SK-N-SH (cell line): ENCODE data around the gene PYGB. TPM values are rescaled to one million over a fixed set of nuclear protein-coding genes. Genes with fewer than 3 reads are reported as not detected.

Source experiments
- CTCF ChIA-PET: fragments of 300-600, 350-600 bp; formaldehyde crosslinking; extraction: SDS; loops from one replicate; lab custom pipeline; 2021; lab: Yijun Ruan, JAX
- POLR2A ChIA-PET: fragments of 350-600 bp; sonication (Branson Sonifier 250); formaldehyde crosslinking; extraction: SDS; loops from one replicate; lab custom pipeline; 2020; ENCODE audit warnings: antibody characterized with exemption, inconsistent platforms; lab: Yijun Ruan, JAX
- DNase-seq: peaks from one replicate; pipeline ENCODE4 v3.0.0; 2012
- H2AFZ ChIP-seq: fragments of 200-600 bp; sonication (generic); 2 replicates; pipeline ENCODE4 v1.8.1; 2016; ENCODE audit warnings: antibody characterized with exemption, mild to moderate bottlenecking, low read depth
- H3F3A ChIP-seq: fragments of 200-600 bp; sonication (generic); replicated peaks from 2 replicates; pipeline ENCODE3; 2016; ENCODE audit warnings: antibody characterized with exemption, mild to moderate bottlenecking; ENCODE audit not compliant: insufficient read depth
- H3K27ac ChIP-seq, 2 experiments: fragments of 200-500 bp in 1 of 2; fragments of 200-600 bp in 1 of 2; sonication (Bioruptor generic) in 1 of 2; sonication (generic), shearing (Covaris generic) in 1 of 2; 2 replicates each; pipeline versions ENCODE4 v1.5.1 to v1.6.1; 2014 to 2016; ENCODE audit warnings: low read depth in 2 of 2, inconsistent platforms in 1 of 2, low read length in 1 of 2, mild to moderate bottlenecking in 1 of 2, mixed read lengths in 1 of 2
- H3K27me3 ChIP-seq: fragments of 200-600 bp; sonication (generic), shearing (Covaris generic); 2 replicates; pipeline ENCODE4 v1.6.1; 2016; ENCODE audit warnings: mixed run types; ENCODE audit not compliant: insufficient read depth
- H3K36me3 ChIP-seq, 2 experiments: fragments of 200-500 bp in 1 of 2; fragments of 200-600 bp in 1 of 2; sonication (Bioruptor generic) in 1 of 2; sonication (generic) in 1 of 2; replicated peaks in 1 of 2; 2 replicates each; pipeline versions ENCODE3 to v1.5.1; 2014 to 2016; ENCODE audit warnings: low read length in 1 of 2, mild to moderate bottlenecking in 1 of 2; ENCODE audit not compliant: insufficient read depth in 2 of 2, control insufficient read depth in 1 of 2
- H3K4me1 ChIP-seq, 2 experiments: fragments of 200-500 bp in 1 of 2; fragments of 200-600 bp in 1 of 2; sonication (Bioruptor generic) in 1 of 2; sonication (generic), shearing (Covaris generic) in 1 of 2; 2 replicates each; pipeline versions ENCODE4 v1.5.1 to v1.6.1; 2014 to 2016; ENCODE audit warnings: low read depth in 1 of 2, low read length in 1 of 2, mixed run types in 1 of 2; ENCODE audit not compliant: insufficient read depth in 2 of 2, control insufficient read depth in 1 of 2
- H3K4me2 ChIP-seq: fragments of 200-600 bp; sonication (generic), shearing (Covaris generic); 2 replicates; pipeline ENCODE4 v1.6.1; 2017; ENCODE audit warnings: mixed run types
- H3K4me3 ChIP-seq, 2 experiments: fragments of 200-500 bp in 1 of 2; fragments of 200-600 bp in 1 of 2; sonication (Bioruptor generic) in 1 of 2; sonication (generic), shearing (Covaris generic) in 1 of 2; 2 replicates each; pipeline versions ENCODE4 v1.5.1 to v1.8.1; 2014 to 2016; ENCODE audit warnings: low read depth in 2 of 2, inconsistent platforms in 1 of 2, low read length in 1 of 2, mild to moderate bottlenecking in 1 of 2, mixed read lengths in 1 of 2, moderate library complexity in 1 of 2
- H3K79me2 ChIP-seq: fragments of 200-600 bp; sonication (generic); 2 replicates; pipeline ENCODE4 v1.8.1; 2017; ENCODE audit warnings: mild to moderate bottlenecking; ENCODE audit not compliant: insufficient read depth
- H3K9ac ChIP-seq: fragments of 200-600 bp; sonication (generic); 2 replicates; pipeline ENCODE4 v1.6.1; 2017; ENCODE audit warnings: mixed run types
- H3K9me2 ChIP-seq: fragments of 200-600 bp; sonication (generic); 2 replicates; pipeline ENCODE4 v1.6.1; 2017; ENCODE audit warnings: mixed run types
- H3K9me3 ChIP-seq: fragments of 200-600 bp; sonication (generic); 2 replicates; pipeline ENCODE4 v1.6.1; 2017; ENCODE audit warnings: mixed run types, mild to moderate bottlenecking, moderate library complexity
- H4K20me1 ChIP-seq: fragments of 200-600 bp; sonication (generic); 2 replicates; pipeline ENCODE4 v1.6.1; 2017; ENCODE audit warnings: mild to moderate bottlenecking, mixed run types; ENCODE audit not compliant: insufficient read depth
- ELF1 ChIP-seq: IDR thresholded peaks from 2 replicates; pipeline ENCODE4 v1.4.0; 2012
- EZH2phosphoT487 ChIP-seq: fragments of 200-600 bp; sonication (generic); IDR thresholded peaks from 2 replicates; pipeline ENCODE4 v1.6.1; 2017; ENCODE audit warnings: low read depth, mixed run types, mild to moderate bottlenecking, antibody characterized with exemption, moderate library complexity, borderline replicate concordance
- FOSL2 ChIP-seq: IDR thresholded peaks from 2 replicates; pipeline ENCODE4 v1.4.0; 2012; ENCODE audit warnings: low read depth, mild to moderate bottlenecking, moderate library complexity, borderline replicate concordance
- GABPA ChIP-seq: IDR thresholded peaks from 2 replicates; pipeline ENCODE4 v1.4.0; 2012; ENCODE audit warnings: low read depth, mild to moderate bottlenecking
- MEF2A ChIP-seq: IDR thresholded peaks from 2 replicates; pipeline ENCODE4 v1.4.0; 2012; ENCODE audit warnings: low read depth, borderline replicate concordance
- MXI1 ChIP-seq: IDR thresholded peaks from 2 replicates; pipeline ENCODE4 v1.6.1; 2012; ENCODE audit warnings: mild to moderate bottlenecking, low read depth, low read length, improper control_type of control experiment
- NFIC ChIP-seq: IDR thresholded peaks from 2 replicates; pipeline ENCODE4 v1.4.0; 2012; ENCODE audit warnings: borderline replicate concordance
- NRF1 ChIP-seq: IDR thresholded peaks from 2 replicates; pipeline ENCODE4 v1.6.1; 2012; ENCODE audit warnings: low read depth, mild to moderate bottlenecking, low read length
- POLR2AphosphoS5 ChIP-seq: IDR thresholded peaks from 2 replicates; pipeline ENCODE4 v1.6.1; 2012; ENCODE audit warnings: low read depth, low read length
- RFX5 ChIP-seq: IDR thresholded peaks from 2 replicates; pipeline ENCODE4 v1.6.1; 2012; ENCODE audit warnings: mild to moderate bottlenecking, improper control_type of control experiment, low read length
- RXRA ChIP-seq: IDR thresholded peaks from 2 replicates; pipeline ENCODE4 v1.4.0; 2012; ENCODE audit warnings: low read depth, mild to moderate bottlenecking, borderline replicate concordance
- SIN3A ChIP-seq: IDR thresholded peaks from 2 replicates; pipeline ENCODE4 v1.6.1; 2012; ENCODE audit warnings: low read depth, mild to moderate bottlenecking, low read length, moderate library complexity, borderline replicate concordance
- TCF12 ChIP-seq: IDR thresholded peaks from 2 replicates; pipeline ENCODE4 v1.4.0; 2012
- TEAD4 ChIP-seq: IDR thresholded peaks from 2 replicates; pipeline ENCODE4 v1.4.0; 2012; ENCODE audit warnings: mild to moderate bottlenecking, borderline replicate concordance; ENCODE audit not compliant: insufficient read depth
- WGBS: methylation state at CpG from one replicate; pipeline ENCODE4 v1.1.6; 2017; ENCODE audit warnings: low lambda C conversion rate; 5-methylcytosine and 5-hydroxymethylcytosine counted together
- polyA plus RNA-seq, 3 experiments: library from polyadenylated mRNA; depleted of rRNA; stranded (reverse); fragments of >200 nt; gene quantifications; 2 replicates each; pipeline ENCODE4 v1.2.3, GENCODE V29; 2012
- TF ChIP-seq, protein P1 (sequence below): fragments of 200-600 bp; sonication (generic); IDR thresholded peaks from 2 replicates; pipeline ENCODE4 v1.6.1; 2017; ENCODE audit warnings: antibody characterized with exemption, mild to moderate bottlenecking, moderate library complexity
- TF ChIP-seq, protein P2 (sequence below): IDR thresholded peaks from 2 replicates; pipeline ENCODE4 v1.4.0; 2012; ENCODE audit warnings: low read depth
- TF ChIP-seq, protein P3 (sequence below): IDR thresholded peaks from 2 replicates; pipeline ENCODE4 v1.6.1; 2012; ENCODE audit warnings: mild to moderate bottlenecking, low read depth, low read length, moderate library complexity
- TF ChIP-seq, protein P4 (sequence below): IDR thresholded peaks from 2 replicates; pipeline ENCODE4 v1.4.0; 2012; ENCODE audit warnings: low read depth, borderline replicate concordance

Gene PYGB
- polyA plus RNA-seq, 1 of the 3 experiments (the other 2 are of a cell fraction): 35.8 TPM

DNA sequence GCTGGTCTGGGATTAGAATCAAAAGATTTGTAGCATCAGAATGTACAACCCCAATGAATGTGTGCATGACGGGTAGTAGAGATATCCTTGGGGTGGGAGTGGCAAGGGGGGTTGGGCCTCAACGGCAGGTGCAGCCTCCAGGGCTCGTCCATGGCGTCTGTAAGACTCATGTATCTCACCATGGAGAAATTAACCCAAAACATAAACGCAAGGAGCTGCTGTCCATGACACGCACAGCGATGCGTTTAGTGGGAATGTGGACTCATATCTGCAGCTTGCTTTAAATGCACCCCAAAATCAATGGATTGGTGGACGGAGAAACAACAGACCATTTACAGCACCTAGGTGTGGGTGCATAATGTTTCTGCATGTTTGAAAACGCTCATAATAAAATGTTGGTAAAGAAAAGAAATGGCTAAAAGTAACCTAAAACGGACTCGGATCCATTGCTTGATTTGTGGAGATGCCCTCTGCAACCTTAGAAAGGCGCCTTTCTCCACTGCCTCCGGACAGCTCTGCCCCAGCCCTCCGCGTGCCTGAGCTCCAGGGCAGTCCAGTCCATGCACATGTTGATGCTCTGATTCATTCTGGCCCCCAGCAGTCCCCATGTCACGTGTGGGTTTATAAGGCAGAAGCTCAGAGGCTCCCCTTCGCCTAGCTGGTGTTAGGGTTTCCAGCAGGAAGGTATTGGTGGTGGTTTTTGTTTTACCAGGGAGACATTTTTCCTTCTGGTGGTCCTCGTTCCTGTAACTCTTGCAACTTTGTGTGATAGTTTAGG, 24.5 kb downstream of the PYGB start:
- CTCF ChIA-PET: interaction anchor here (0.7 to 1.3 kb wide), 2 partner anchors 18 to 93 kb away, joined by 3 to 4 read pairs; no protein-coding TSS in a partner anchor

DNA sequence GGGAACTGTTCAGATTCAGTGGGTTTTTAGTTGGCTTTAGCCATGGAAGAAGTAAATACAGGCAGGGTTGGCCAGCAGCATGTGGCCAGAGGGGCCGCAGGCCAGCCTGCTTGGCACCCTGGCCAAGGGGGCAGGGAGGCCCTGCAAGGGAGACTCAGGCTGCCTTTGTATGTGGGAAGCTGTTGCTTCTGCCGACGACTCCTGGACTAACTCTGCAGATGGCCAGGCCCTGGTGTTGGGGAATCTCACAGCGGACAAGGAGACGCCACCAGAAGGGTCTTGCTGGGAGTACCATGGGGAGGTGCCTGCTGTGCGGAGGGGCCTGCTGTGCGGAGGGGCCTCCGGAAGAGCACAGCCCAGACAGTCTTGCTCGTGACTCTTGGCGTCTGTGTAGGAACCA, 25.2 kb downstream of the PYGB start:
- Histone ChIP-seq H3K9me3 (no peaks in the 10 kb centered on the region), H3K36me3 (peaks cover 32 to 67% of the 10 kb centered on the region in 2 experiments), H3K4me2 (no peak overlapping the region), H3K9me2 (no peaks in the 10 kb centered on the region), H2AFZ (no peak overlapping the region), H3K9ac (no peak overlapping the region), H3F3A (no peaks in the 10 kb centered on the region), H3K27me3 (no peaks in the 10 kb centered on the region), H4K20me1 (0 out of 2 replicates have a peak, but pooled peaks cover 5% of the 10 kb centered on the region), H3K4me1 (peaks cover 0 to 10% of the 10 kb centered on the region in 2 experiments; a peak in 1 of 4 replicates), H3K79me2 (peaks cover 23% of the 10 kb centered on the region; the same call in 1 of the 2 replicates), H3K4me3 (no peak overlapping the region), H3K27ac (no peak overlapping the region)
- 98% methylated on average over 10 of the region's 10 CpGs for WGBS
- no peak for DNase-seq
- POLR2A ChIA-PET: interaction anchor here (1.1 kb wide), 1 partner anchor 118 kb away, joined by 3 read pairs; no protein-coding TSS in a partner anchor
- CTCF ChIA-PET: no interaction called here
- TF ChIP-seq, protein P1, sequence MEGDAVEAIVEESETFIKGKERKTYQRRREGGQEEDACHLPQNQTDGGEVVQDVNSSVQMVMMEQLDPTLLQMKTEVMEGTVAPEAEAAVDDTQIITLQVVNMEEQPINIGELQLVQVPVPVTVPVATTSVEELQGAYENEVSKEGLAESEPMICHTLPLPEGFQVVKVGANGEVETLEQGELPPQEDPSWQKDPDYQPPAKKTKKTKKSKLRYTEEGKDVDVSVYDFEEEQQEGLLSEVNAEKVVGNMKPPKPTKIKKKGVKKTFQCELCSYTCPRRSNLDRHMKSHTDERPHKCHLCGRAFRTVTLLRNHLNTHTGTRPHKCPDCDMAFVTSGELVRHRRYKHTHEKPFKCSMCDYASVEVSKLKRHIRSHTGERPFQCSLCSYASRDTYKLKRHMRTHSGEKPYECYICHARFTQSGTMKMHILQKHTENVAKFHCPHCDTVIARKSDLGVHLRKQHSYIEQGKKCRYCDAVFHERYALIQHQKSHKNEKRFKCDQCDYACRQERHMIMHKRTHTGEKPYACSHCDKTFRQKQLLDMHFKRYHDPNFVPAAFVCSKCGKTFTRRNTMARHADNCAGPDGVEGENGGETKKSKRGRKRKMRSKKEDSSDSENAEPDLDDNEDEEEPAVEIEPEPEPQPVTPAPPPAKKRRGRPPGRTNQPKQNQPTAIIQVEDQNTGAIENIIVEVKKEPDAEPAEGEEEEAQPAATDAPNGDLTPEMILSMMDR: no peak
- TF ChIP-seq SIN3A (no peak), NFIC (no peak), POLR2AphosphoS5 (no peak), MXI1 (no peak), TCF12 (no peak), RFX5 (no peak), EZH2phosphoT487 (no peak), TEAD4 (no peak), GABPA (no peak), RXRA (no peak)
- TF ChIP-seq, protein P2, sequence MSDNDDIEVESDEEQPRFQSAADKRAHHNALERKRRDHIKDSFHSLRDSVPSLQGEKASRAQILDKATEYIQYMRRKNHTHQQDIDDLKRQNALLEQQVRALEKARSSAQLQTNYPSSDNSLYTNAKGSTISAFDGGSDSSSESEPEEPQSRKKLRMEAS: no peak
- TF ChIP-seq, protein P3, sequence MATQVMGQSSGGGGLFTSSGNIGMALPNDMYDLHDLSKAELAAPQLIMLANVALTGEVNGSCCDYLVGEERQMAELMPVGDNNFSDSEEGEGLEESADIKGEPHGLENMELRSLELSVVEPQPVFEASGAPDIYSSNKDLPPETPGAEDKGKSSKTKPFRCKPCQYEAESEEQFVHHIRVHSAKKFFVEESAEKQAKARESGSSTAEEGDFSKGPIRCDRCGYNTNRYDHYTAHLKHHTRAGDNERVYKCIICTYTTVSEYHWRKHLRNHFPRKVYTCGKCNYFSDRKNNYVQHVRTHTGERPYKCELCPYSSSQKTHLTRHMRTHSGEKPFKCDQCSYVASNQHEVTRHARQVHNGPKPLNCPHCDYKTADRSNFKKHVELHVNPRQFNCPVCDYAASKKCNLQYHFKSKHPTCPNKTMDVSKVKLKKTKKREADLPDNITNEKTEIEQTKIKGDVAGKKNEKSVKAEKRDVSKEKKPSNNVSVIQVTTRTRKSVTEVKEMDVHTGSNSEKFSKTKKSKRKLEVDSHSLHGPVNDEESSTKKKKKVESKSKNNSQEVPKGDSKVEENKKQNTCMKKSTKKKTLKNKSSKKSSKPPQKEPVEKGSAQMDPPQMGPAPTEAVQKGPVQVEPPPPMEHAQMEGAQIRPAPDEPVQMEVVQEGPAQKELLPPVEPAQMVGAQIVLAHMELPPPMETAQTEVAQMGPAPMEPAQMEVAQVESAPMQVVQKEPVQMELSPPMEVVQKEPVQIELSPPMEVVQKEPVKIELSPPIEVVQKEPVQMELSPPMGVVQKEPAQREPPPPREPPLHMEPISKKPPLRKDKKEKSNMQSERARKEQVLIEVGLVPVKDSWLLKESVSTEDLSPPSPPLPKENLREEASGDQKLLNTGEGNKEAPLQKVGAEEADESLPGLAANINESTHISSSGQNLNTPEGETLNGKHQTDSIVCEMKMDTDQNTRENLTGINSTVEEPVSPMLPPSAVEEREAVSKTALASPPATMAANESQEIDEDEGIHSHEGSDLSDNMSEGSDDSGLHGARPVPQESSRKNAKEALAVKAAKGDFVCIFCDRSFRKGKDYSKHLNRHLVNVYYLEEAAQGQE: no peak
- TF ChIP-seq, protein P4, sequence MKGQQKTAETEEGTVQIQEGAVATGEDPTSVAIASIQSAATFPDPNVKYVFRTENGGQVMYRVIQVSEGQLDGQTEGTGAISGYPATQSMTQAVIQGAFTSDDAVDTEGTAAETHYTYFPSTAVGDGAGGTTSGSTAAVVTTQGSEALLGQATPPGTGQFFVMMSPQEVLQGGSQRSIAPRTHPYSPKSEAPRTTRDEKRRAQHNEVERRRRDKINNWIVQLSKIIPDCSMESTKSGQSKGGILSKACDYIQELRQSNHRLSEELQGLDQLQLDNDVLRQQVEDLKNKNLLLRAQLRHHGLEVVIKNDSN: no peak

More for the DNA sequence above, 24.5 kb downstream of the PYGB start:
- Histone ChIP-seq H3K9me2 (no peaks in the 10 kb centered on the region), H3K9ac (no peak overlapping the region), H3K4me1 (peaks cover 0 to 10% of the 10 kb centered on the region in 2 experiments; a peak in 1 of 4 replicates), H3K27me3 (no peaks in the 10 kb centered on the region), H3K27ac (no peak overlapping the region), H3K9me3 (no peaks in the 10 kb centered on the region), H3K79me2 (peaks cover 28% of the 10 kb centered on the region; the same call in 1 of the 2 replicates), H4K20me1 (peaks cover 8% of the 10 kb centered on the region; the same call in 1 of the 2 replicates), H3K36me3 (peaks cover 32 to 62% of the 10 kb centered on the region in 2 experiments), H3F3A (no peaks in the 10 kb centered on the region), H3K4me2 (no peak overlapping the region), H2AFZ (no peak overlapping the region), H3K4me3 (no peak overlapping the region)
- POLR2A ChIA-PET: interaction anchor here (1.1 kb wide), 1 partner anchor 119 kb away, joined by 3 read pairs; no protein-coding TSS in a partner anchor
- DNase-seq: no peak
- 93% methylated on average over 19 of the region's 19 CpGs for WGBS
- TF ChIP-seq SIN3A (no peak), ELF1 (no peak), POLR2AphosphoS5 (no peak), MEF2A (no peak), TCF12 (no peak), EZH2phosphoT487 (no peak), NRF1 (no peak), FOSL2 (no peak)
- TF ChIP-seq, protein P4: no peak
